Upper lobe of left lung (tissue), 4 donors: ENCODE results near the gene ATG7.

Experiments used
- EP300 ChIP-seq, 4 donors: sonication (generic); formaldehyde crosslinking; IDR thresholded peaks; one replicate each; pipeline ENCODE4 v1.5.1; 2017; ENCODE audit warnings: antibody characterized with exemption in 4 of 4, control low read depth in 2 of 4
- POLR2A ChIP-seq, 4 donors: fragments of 450-650 bp; IDR thresholded peaks; one replicate each; pipeline ENCODE4 v1.5.1; 2016 to 2017; ENCODE audit warnings: antibody characterized with exemption in 4 of 4, mild to moderate bottlenecking in 2 of 4
- TF ChIP-seq, protein P1 (sequence below), 6 experiments: fragments of 450-650 bp in 4 of 6; fragments of 200-600 bp in 2 of 6; sonication (generic) in 2 of 6; IDR thresholded peaks; one replicate each; pipeline ENCODE4 v1.5.1; 2016 to 2019; ENCODE audit warnings: antibody characterized with exemption in 6 of 6

- TF ChIP-seq, protein P1, sequence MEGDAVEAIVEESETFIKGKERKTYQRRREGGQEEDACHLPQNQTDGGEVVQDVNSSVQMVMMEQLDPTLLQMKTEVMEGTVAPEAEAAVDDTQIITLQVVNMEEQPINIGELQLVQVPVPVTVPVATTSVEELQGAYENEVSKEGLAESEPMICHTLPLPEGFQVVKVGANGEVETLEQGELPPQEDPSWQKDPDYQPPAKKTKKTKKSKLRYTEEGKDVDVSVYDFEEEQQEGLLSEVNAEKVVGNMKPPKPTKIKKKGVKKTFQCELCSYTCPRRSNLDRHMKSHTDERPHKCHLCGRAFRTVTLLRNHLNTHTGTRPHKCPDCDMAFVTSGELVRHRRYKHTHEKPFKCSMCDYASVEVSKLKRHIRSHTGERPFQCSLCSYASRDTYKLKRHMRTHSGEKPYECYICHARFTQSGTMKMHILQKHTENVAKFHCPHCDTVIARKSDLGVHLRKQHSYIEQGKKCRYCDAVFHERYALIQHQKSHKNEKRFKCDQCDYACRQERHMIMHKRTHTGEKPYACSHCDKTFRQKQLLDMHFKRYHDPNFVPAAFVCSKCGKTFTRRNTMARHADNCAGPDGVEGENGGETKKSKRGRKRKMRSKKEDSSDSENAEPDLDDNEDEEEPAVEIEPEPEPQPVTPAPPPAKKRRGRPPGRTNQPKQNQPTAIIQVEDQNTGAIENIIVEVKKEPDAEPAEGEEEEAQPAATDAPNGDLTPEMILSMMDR (IDR thresholded peaks at IDR 0.05) = no peak
- TF ChIP-seq EP300 (IDR thresholded peaks at IDR 0.05) (no peak), POLR2A (IDR thresholded peaks at IDR 0.05) (no peak)
Measured at GRCh38 chr3:11362600-11362999, 90.4 kb downstream of the ATG7 start.
